GM18505 (cell line): ENCODE measurements around the gene DNAJC8.
A peak's percentile ranks its signal among the peaks of the same experiment; 100 is the strongest.

Experiments used
- ATAC-seq: cut with Tn5 transposase; IDR thresholded peaks from one replicate; pipeline ENCODE4 v1.9.1; 2021; ENCODE audit not compliant: unreplicated experiment
- POLR2A ChIP-seq: IDR thresholded peaks from 4 replicates; pipeline ENCODE4 v1.6.1; 2011; ENCODE audit warnings: borderline replicate concordance; ENCODE audit not compliant: insufficient read depth, insufficient read length; ENCODE audit errors: extremely low read depth

DNAJC8 gene

DNA sequence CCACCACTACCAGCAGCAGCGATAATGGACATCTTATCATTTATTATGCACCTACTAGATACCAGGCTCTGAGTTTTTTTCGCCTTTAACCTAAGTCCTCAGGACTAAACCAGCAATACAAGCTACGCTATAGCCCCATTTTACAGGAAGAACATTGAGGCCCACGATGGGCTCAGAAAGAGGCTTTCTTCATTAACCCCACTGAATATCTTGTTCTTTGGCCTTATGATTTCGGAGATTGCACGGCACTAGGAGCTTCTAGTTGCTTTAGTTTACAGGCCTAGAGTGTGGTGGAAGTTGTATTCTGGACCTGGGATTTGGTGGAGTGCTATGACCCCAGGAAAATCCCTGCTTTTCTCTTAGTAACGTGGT, 28.0 kb upstream of the DNAJC8 start:
- ATAC-seq, result no peak
- no peak for TF ChIP-seq POLR2A

DNA sequence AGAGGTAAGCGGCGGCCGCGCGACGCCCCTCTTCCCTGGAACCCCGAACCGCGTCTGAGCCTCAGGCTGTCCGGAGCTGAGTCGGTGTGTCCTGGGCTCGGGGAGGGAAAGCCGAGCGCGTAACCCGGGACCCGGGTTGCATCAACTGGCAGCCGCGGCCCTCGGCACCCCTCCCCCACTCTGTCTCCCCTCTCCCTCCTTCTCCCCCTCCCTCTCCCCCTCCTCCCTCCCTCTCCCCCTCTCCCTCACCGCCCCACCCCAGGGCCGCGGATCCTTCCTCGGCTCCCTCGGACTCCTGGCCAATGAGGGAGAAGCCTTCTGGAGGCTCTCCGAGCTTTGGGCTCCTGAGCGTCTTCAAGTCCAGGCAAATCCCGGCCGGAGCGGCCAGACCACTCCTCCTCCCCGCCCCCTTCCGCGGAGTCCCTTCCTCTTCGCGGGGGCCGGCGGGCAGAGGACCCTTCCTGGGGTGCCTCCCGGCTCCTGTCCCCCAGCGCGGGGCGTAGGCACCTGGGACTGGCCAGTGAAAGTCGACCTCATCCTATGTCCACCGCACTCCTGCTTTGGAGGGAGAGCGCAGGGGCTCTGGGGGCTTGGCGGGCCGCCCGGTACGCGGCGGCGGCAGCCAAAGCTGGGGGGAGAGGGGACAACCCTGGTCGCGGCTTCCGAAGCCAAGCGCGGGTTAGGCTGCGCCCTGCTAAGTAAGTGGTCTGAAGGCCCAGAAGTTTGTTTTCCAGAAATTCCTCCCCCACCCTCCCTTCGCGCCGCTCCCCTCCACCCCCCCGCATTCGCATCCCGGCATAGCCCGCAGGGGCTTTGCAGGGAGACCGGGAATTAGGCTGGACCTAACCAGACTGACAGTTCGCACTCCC, 27.3 kb upstream of the DNAJC8 start:
- TF ChIP-seq POLR2A, result no peak
- peak; percentile 1 for ATAC-seq

DNA sequence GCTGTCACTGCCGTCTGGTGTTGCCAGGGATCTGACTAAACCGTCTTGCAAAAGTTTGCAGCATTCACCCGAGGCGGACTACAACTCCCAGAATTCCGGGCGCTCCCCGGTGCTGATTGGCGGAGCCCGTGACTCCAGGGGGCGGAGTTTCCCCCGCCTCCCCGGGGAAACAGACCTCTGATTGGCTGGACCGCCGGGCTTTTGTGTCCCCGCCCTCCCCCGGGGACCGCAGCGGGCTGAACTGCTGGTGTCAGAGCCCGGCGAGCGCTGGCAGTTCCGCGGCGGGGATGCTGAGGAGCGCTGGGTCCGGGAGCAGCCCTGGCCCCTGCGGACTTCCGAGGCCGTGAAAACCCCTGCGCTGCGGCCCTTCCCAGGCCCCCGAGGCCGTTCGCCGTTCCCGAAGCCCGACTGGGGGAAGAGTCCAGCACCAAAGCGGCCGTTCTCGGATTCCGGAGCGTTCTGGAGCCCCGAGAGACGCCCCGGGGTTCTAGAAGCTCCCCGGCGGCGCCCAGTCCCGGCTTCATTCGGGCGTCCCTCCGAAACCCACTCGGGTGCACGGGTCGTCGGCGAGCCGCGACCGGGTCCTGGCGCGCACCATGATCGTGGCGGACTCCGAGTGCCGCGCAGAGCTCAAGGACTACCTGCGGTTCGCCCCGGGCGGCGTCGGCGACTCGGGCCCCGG, 26.6 kb upstream of the DNAJC8 start, which contains the start of gene SESN2:
Gene SESN2 (plus strand): TSS at position 267 of the 682 bp plus-strand sequence. CDS start 330 bp downstream, at position 597.
- TF ChIP-seq POLR2A, result peak; percentile 98
- ATAC-seq, result peak; percentile 92

DNA sequence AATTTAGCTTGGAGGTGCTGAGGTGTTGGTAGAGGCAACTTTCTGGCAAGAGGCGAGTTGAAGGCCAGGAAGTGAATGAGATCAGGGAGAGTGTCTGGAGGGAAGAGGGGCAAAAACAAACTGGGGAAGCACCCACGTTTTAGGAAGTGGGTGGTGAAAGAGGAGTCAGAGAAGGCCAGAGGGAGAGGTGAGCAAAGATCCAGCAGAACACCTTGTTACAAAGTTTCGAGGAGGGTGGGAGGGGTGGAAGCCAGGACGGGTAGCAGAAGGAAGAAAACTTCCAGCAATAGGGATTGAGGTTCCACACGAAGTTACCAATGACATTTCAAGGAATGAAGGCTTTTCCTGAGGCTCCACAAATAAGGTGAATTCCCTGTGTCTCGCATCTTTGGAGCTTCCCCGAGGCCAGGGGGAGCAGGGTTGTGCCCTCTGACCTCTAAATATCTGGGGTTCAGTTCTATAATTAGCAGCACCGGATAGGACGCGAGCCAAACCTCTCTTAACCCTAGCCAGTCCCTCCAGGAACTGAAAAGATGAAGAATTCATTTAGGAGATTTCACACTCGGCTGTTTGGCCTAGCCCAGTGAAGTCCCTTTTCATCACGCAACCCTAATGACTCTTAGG, 25.9 kb upstream of the DNAJC8 start:
- TF ChIP-seq POLR2A, result no peak
- no peak for ATAC-seq

DNA sequence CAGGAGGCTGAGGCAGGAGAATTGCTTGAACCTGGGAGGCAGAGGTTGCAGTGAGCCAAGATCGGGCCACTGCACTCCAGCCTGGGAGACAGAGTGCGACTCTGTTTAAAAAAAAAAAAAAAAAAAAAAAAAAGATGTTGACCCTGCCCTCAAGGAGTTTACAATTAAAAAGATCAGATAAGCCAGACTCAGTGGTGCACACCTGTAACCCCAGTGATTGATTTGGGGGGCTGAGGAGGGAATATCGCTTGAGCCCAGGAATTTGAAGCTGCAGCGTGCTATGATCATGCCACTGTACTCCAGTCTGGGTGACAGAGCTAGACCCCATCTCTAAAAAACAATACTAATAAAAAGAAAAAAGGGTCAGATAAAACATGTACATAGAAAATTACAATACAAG, 24.9 kb upstream of the DNAJC8 start:
- TF ChIP-seq POLR2A, result no peak

DNA sequence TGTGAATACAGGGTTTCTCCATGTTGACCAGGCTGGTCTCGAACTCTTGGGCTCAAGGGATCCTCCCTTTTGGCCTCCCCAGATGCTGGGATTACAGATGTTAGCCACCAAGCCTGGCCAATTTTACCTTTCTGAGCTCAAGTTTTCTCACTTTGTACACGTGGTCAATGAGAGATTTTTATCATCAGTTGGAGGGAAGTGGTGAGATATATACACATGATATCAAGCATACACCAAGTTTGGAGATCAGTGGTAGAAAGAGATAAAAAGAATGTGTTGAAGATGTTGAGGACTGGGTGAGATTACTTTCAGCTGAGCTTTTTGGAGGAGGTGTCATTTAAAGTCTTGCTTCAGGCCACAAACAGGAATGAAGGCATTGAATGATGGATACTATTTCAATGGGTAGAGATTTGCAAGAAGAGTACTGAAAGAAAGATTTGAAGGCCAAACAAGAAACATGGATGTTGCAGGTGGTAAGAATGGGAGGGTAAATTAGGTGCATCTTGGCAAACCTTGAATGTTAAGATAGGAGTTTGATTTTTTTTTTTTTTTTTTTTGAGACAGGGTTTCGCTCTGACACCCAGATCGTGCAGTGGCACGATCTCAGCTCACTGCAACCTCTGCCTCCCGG, 23.5 kb upstream of the DNAJC8 start:
- TF ChIP-seq POLR2A, result no peak

More for the DNA sequence above, 24.9 kb upstream of the DNAJC8 start:
- ATAC-seq, result no peak

DNA sequence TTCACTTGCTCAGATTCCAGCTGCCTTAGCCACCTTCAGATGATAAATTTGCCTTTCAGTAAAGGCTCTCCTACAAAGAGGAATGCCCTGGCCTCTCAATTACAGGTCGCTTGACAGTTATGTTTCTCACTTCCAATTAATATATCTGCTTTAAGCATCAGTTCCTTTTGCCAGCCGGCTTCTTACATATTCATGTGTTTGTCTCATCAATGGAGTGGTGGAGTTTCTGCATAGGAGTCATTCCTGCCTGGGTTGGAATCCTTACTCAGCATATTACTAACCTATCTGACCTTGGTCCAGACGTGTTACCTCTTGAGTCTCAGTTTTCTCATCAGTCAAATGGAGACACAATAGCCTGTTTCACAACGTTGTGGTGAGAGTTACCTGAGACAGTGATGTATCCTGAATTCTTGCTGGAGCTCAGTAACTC, 17.1 kb upstream of the DNAJC8 start:
- ATAC-seq, result no peak
- TF ChIP-seq POLR2A, result no peak

More for the DNA sequence above, 23.5 kb upstream of the DNAJC8 start:
- ATAC-seq, result no peak

DNA sequence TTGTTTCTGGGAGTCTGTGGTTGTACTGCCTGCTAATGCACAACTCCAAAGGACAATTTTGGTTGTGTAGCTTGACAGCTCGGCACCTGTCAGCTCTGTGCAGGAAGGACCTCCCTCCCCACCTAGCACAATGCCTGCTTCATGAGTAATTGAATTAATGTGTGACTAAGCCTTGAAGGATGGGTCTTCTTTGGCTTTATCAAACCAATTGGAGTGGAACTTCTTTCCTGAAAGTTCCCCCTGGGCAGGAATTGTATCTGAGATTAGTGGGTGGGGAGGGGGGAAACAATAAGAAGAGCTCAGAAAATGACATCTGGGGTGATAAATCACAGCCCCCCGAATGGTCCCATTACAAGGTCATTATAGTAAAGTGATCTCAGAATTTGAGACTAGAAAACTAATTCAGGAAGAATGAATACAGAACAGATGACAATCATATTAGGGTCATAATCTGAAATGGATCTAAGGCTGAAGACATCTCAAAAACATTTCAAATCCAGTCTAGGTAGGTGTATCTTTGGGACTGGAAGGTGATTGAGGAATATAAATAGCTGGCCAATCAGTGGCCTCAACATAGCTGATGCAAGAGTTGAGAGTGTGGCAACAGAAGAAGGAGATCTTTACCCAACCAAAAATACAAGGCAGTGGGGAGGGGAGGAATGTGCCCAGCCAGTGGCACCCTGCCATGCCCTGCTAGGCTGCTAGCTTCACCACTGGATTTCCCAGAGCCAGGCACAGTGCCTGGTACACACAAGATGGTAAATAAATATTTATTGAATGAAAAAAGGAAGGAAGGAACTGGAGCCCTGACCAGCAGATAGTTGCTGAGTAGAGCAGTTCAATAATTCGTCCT, 16.4 kb upstream of the DNAJC8 start:
- peak; percentile 50 for TF ChIP-seq POLR2A
- ATAC-seq, result no peak

DNA sequence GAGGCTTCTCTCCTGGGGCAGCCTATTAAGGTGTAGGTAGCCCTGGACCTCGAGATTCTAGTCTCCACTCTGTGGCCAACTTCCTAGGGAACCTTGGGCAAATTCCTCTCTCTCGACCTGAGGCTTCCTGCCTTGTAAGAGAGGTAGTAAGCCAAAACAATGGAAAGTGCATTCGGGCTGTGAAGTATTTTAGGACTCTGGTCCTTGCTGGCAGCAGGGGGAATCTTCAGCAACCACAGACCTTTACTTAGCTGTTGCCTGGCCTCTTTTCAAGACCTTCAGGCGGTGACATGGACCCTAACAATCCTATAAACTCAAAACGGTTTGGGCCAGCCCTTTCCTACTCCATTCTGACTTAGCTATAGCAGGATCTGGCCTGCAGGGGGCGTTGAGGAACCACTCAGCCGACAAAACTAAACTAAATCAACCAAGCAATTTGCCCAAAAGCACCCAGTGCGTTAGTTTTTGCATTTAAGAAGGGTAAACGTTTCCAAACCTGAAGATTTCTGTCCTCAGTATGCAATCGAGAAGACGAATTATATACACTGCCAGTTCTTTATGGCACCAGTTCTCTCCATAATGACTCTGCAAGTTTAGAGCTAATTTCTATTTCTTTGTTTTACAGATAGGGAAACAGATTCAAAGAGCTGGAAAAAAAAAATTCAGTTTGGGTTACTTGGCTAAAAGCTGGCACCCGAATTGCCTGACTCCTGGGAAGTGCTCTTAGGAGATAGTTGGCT, 15.6 kb upstream of the DNAJC8 start:
- ATAC-seq, result no peak

DNA sequence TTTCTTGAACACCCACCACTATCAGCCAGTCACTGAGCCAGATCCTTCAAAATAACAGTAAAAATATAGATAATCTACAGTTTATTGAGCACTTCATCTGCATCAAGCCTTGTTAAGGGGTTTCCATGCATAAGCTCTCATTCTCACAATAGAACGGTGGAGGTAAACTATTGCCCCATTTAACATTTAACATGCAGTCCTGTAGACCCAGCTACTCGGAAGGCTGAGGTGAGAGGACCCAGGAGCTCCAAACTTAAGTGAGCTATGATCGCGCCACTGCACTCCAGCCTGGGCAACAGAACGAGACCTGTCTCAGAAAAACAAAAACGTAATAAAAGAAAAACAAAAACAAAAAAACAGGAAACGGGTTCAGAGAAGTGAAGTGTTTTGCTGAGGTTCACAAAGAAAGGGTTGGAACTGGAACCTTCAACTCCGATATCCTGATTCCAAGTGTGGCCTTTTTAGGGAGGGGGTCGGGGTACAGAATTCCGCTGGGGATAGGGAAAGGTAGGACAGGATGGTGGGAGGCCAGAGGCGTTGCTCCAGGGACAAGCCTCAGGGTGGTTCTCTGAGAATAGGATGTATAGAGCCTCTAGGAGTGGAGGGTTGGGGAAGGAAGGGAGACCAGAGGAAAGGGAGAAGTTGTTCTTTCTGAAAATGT, 14.9 kb upstream of the DNAJC8 start:
- no peak for ATAC-seq
- TF ChIP-seq POLR2A, result no peak

More for the DNA sequence above, 15.6 kb upstream of the DNAJC8 start:
- peak; percentile 23 for TF ChIP-seq POLR2A

DNA sequence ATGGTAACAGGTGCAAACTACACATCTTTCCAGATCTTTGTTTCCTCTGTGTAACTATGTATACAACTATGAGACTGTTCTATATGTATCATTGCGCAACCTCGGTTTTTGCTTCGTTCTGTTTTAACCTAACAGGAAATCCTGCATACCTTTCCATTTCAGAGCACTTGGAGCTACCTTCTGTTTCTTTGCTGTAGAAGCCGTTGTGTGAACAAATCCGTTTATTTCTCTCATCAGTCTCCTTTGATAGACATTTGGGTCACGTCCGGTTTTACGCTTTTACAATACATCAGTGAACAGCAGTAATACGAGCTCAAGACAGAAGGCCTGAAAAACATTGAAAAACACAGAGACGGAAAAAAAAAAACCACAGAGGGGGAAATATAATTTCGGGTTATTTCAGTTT, 13.6 kb upstream of the DNAJC8 start:
- peak; percentile 62 for TF ChIP-seq POLR2A
- ATAC-seq, result no peak
